Caco-2 (cell line): ENCODE data around the gene MBTPS1. TPM values are rescaled to one million over a fixed set of nuclear protein-coding genes. Genes with fewer than 3 reads are reported as not detected.

Source experiments
- BruUV-seq: library from RNA; stranded (reverse); fragments of 400-500 nt; replicated peaks from 2 replicates; lab custom pipeline; 2021; lab: Mats Ljungman, UMichigan
- CTCF ChIA-PET: fragments of 300-600 bp; sonication (Branson Sonifier 250); formaldehyde crosslinking; loops from one replicate; lab custom pipeline; 2022; ENCODE audit warnings: antibody characterized with exemption; lab: Charles Lee
- POLR2A ChIA-PET: fragments of 300-600 bp; sonication (Branson Sonifier 250); formaldehyde crosslinking; loops from one replicate; lab custom pipeline; 2022; ENCODE audit warnings: antibody characterized with exemption; lab: Charles Lee
- DNase-seq, 2 experiments: peaks; one replicate each; pipeline versions ENCODE4 v3.0.0 to v3.0.0-alpha.2; 2020 to 2022
- H3K27me3 ChIP-seq: replicated peaks from 2 replicates; pipeline ENCODE4 v1.6.0; 2011; ENCODE audit warnings: low read length; ENCODE audit not compliant: control insufficient read depth, insufficient read depth
- H3K36me3 ChIP-seq: 2 replicates; pipeline ENCODE4 v1.5.1; 2011; ENCODE audit warnings: low read length; ENCODE audit not compliant: control insufficient read depth, insufficient read depth
- H3K4me1 ChIP-seq: fragments of 250-450 bp; sonication (Bioruptor Pico); 2 replicates; pipeline ENCODE4 v1.5.1; 2020; ENCODE audit warnings: mild to moderate bottlenecking
- H3K4me3 ChIP-seq: 2 replicates; pipeline ENCODE4 v1.5.1; 2011; ENCODE audit warnings: low read depth, mild to moderate bottlenecking, control low read depth, low read length
- H3K9me3 ChIP-seq: fragments of 250-450 bp; sonication (Bioruptor Pico); 2 replicates; pipeline ENCODE4 v1.5.1; 2020; ENCODE audit warnings: mild to moderate bottlenecking, moderate library complexity
- H3K27ac Mint-ChIP-seq: one replicate; pipeline ENCODE4 v1.8.0; 2022; ENCODE audit warnings: mixed read lengths; ENCODE audit not compliant: unreplicated experiment
- H3K27me3 Mint-ChIP-seq: one replicate; pipeline ENCODE4 v1.8.0; 2022; ENCODE audit warnings: mixed read lengths; ENCODE audit not compliant: insufficient read depth, unreplicated experiment
- H3K36me3 Mint-ChIP-seq: one replicate; pipeline ENCODE4 v1.8.0; 2022; ENCODE audit warnings: mild to moderate bottlenecking, mixed read lengths; ENCODE audit not compliant: insufficient read depth, unreplicated experiment
- H3K4me1 Mint-ChIP-seq: one replicate; pipeline ENCODE4 v1.8.0; 2022; ENCODE audit warnings: low read depth, mixed read lengths; ENCODE audit not compliant: unreplicated experiment
- H3K4me3 Mint-ChIP-seq: one replicate; pipeline ENCODE4 v1.8.0; 2022; ENCODE audit warnings: mild to moderate bottlenecking, moderate library complexity, mixed read lengths; ENCODE audit not compliant: unreplicated experiment
- H3K9me3 Mint-ChIP-seq: one replicate; pipeline ENCODE4 v1.8.0; 2022; ENCODE audit warnings: mixed read lengths; ENCODE audit not compliant: unreplicated experiment
- intact Hi-C: fragments of 100-400 bp; cut with micrococcal nuclease; formaldehyde crosslinking; loops from one replicate; pipeline ENCODE4 v1.10.0; 2022; ENCODE audit not compliant: unreplicated experiment
- total RNA-seq: library from RNA; stranded (reverse); gene quantifications from 2 replicates; pipeline ENCODE4 v1.2.3, GENCODE V29; 2022
- TF ChIP-seq, protein P1 (sequence below), 2 experiments: fragments of 200-600 bp in 1 of 2; IDR thresholded peaks; 1 replicate in 1 of 2; 2 replicates in 1 of 2; pipeline versions ENCODE4 v1.5.1 to v1.8.0; 2011 to 2022; ENCODE audit warnings: antibody characterized with exemption in 1 of 2, control low read depth in 1 of 2, inconsistent platforms in 1 of 2, low read depth in 1 of 2, low read length in 1 of 2, mild to moderate bottlenecking in 1 of 2, moderate library complexity in 1 of 2; ENCODE audit not compliant: insufficient read depth in 1 of 2, severe bottlenecking in 1 of 2, unreplicated experiment in 1 of 2

The MBTPS1 gene
- total RNA-seq, 1 experiment from 2014 or later = 96.4 TPM

DNA sequence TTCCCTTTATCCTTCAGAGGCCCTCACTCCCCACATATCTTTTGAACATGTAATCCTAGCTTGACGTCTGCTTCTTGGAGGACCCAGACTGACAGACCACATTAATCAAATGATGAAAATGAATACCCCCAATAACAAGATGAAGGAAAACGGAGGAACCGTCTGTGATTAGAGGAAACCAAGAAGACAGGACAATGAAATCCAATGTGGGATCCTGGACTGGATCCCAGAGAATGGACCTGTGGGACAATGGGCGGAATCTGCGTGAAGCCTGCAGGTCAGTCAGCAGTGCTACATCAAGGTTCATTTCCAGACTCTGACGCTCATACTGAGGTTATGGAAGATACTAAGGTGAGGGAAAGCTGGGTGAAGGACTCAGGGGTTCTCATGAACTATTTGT, 35.9 kb downstream of the MBTPS1 start:
- H3K36me3 Mint-ChIP-seq = peaks cover 60% of the 10 kb centered on the region
- no peaks in the 10 kb centered on the region for H3K4me1 Mint-ChIP-seq
- H3K27me3 Mint-ChIP-seq = no peaks in the 10 kb centered on the region
- intact Hi-C loops = loop anchor here (10.0 kb wide), 1 partner anchor 404 kb away; no protein-coding TSS in a partner anchor
- no peaks in the 10 kb centered on the region for H3K9me3 Mint-ChIP-seq
- no peaks in the 10 kb centered on the region for H3K9me3 ChIP-seq
- no peak overlapping the region for H3K27ac Mint-ChIP-seq
- no TSS peak for BruUV-seq
- H3K36me3 ChIP-seq = peaks cover 9% of the 10 kb centered on the region
- no peak overlapping the region for H3K4me3 Mint-ChIP-seq
- ChIA-PET POLR2A (no interaction called here), CTCF (no interaction called here)
- DNase-seq = no peak
- TF ChIP-seq, protein P1, sequence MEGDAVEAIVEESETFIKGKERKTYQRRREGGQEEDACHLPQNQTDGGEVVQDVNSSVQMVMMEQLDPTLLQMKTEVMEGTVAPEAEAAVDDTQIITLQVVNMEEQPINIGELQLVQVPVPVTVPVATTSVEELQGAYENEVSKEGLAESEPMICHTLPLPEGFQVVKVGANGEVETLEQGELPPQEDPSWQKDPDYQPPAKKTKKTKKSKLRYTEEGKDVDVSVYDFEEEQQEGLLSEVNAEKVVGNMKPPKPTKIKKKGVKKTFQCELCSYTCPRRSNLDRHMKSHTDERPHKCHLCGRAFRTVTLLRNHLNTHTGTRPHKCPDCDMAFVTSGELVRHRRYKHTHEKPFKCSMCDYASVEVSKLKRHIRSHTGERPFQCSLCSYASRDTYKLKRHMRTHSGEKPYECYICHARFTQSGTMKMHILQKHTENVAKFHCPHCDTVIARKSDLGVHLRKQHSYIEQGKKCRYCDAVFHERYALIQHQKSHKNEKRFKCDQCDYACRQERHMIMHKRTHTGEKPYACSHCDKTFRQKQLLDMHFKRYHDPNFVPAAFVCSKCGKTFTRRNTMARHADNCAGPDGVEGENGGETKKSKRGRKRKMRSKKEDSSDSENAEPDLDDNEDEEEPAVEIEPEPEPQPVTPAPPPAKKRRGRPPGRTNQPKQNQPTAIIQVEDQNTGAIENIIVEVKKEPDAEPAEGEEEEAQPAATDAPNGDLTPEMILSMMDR (IDR thresholded peaks at IDR 0.05; ENCODE audit: insufficient read depth in 1 of 2, low read depth in 1 of 2, low read length in 1 of 2, severe bottlenecking in 1 of 2, unreplicated experiment in 1 of 2) = no peak
- H3K4me1 ChIP-seq = no peaks in the 10 kb centered on the region
- H3K27me3 ChIP-seq = no peaks in the 10 kb centered on the region
- H3K4me3 ChIP-seq = no peak overlapping the region

DNA sequence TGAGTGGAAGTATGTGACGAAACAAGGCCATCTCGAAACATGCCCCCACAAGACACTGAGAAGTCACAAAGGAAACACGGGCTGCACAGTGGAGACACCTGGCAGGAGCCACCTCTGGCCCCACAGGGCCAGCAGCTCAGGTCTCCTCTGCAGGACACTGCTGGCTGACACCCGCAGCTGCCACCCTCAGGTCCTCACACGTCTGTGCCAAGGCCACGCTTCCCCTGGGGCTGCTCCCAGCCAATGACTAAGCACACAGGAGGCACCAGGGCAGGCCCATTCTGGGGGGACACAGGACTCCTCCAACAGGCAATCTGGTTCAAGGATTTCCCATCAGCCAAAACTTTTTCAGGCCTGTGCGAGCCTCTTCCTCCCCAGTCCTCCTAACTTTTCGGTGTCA, 36.4 kb downstream of the MBTPS1 start:
- BruUV-seq = no TSS peak
- no peaks in the 10 kb centered on the region for H3K27me3 ChIP-seq
- Mint-ChIP-seq H3K9me3 (no peaks in the 10 kb centered on the region), H3K36me3 (peaks cover 62% of the 10 kb centered on the region), H3K27me3 (no peaks in the 10 kb centered on the region), H3K27ac (no peak overlapping the region), H3K4me1 (no peaks in the 10 kb centered on the region), H3K4me3 (no peak overlapping the region)
- CTCF ChIA-PET = interaction anchor here (0.6 kb wide), 1 partner anchor 89 kb away, joined by 3 read pairs; no protein-coding TSS in a partner anchor
- H3K4me1 ChIP-seq = no peaks in the 10 kb centered on the region
- intact Hi-C loops = loop anchor here (10.0 kb wide), 1 partner anchor 404 kb away; no protein-coding TSS in a partner anchor
- H3K4me3 ChIP-seq = no peak overlapping the region
- H3K36me3 ChIP-seq = peaks cover 9% of the 10 kb centered on the region
- TF ChIP-seq, protein P1 (IDR thresholded peaks at IDR 0.05; ENCODE audit: insufficient read depth in 1 of 2, low read depth in 1 of 2, low read length in 1 of 2, severe bottlenecking in 1 of 2, unreplicated experiment in 1 of 2) = no peak
- POLR2A ChIA-PET = no interaction called here
- H3K9me3 ChIP-seq = no peaks in the 10 kb centered on the region
- DNase-seq = no peak

DNA sequence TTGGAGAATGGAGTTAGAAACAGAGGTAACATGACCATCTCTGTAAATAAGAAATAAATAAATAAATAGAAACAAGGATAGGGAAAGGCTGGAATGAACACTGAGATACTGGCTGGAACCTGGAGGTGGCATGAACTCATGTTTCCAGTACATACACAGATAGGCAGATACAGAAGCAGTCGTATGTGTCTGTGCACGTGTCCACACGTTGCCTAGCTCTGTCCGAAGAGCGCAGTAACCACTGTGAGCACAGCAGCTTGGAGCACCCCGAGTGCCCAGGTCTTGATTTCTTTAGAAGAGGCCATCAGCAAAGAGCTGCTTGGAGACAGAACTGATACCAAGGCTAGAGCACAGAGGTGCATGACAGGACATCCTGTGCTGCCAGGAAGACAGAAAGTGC, 37.1 kb downstream of the MBTPS1 start:
- Mint-ChIP-seq H3K27ac (no peak overlapping the region), H3K36me3 (peaks cover 57% of the 10 kb centered on the region), H3K4me3 (no peak overlapping the region), H3K4me1 (no peaks in the 10 kb centered on the region), H3K9me3 (no peaks in the 10 kb centered on the region), H3K27me3 (no peaks in the 10 kb centered on the region)
- no TSS peak for BruUV-seq
- Histone ChIP-seq H3K9me3 (no peaks in the 10 kb centered on the region), H3K4me3 (no peak overlapping the region), H3K36me3 (peaks cover 13% of the 10 kb centered on the region), H3K27me3 (no peaks in the 10 kb centered on the region), H3K4me1 (no peaks in the 10 kb centered on the region)
- CTCF ChIA-PET = interaction anchor here (0.6 kb wide), 2 partner anchors 81 to 89 kb away, joined by 3 read pairs; no protein-coding TSS in a partner anchor
- no peak for DNase-seq
- POLR2A ChIA-PET = no interaction called here
- TF ChIP-seq, protein P1 (IDR thresholded peaks at IDR 0.05; ENCODE audit: insufficient read depth in 1 of 2, low read depth in 1 of 2, low read length in 1 of 2, severe bottlenecking in 1 of 2, unreplicated experiment in 1 of 2) = no peak
- intact Hi-C loops = loop anchor here (10.0 kb wide), 1 partner anchor 405 kb away; no protein-coding TSS in a partner anchor
